Osteocyte (in vitro differentiated cells): ENCODE measurements around the gene SP7. TPM values are rescaled to one million over a fixed set of nuclear protein-coding genes. Genes with fewer than 3 reads are reported as not detected.
"Not testable (repeated sequence)": the region's sequence is repeated elsewhere in the genome, so short reads cannot be mapped to it uniquely, and the experiment has no call there.

Source experiments
- DNase-seq: peaks from one replicate; pipeline ENCODE4 v3.0.0; 2021; ENCODE audit warnings: mixed read lengths; ENCODE audit not compliant: unreplicated experiment; ENCODE audit errors: extremely low spot score
- H3K27ac Mint-ChIP-seq: one replicate; pipeline ENCODE4 v1.8.0; 2021; ENCODE audit warnings: mild to moderate bottlenecking, mixed read lengths; ENCODE audit not compliant: unreplicated experiment
- H3K27me3 Mint-ChIP-seq: one replicate; pipeline ENCODE4 v1.8.0; 2021; ENCODE audit warnings: mixed read lengths; ENCODE audit not compliant: unreplicated experiment
- H3K36me3 Mint-ChIP-seq: one replicate; pipeline ENCODE4 v1.8.0; 2021; ENCODE audit warnings: mixed read lengths; ENCODE audit not compliant: unreplicated experiment
- H3K4me1 Mint-ChIP-seq: one replicate; pipeline ENCODE4 v1.8.0; 2021; ENCODE audit warnings: mixed read lengths; ENCODE audit not compliant: unreplicated experiment
- H3K4me3 Mint-ChIP-seq: one replicate; pipeline ENCODE4 v1.8.0; 2021; ENCODE audit warnings: mild to moderate bottlenecking, moderate library complexity, mixed read lengths; ENCODE audit not compliant: unreplicated experiment
- H3K9me3 Mint-ChIP-seq: one replicate; pipeline ENCODE4 v1.8.0; 2021; ENCODE audit warnings: mixed read lengths; ENCODE audit not compliant: unreplicated experiment
- CTCF ChIP-seq: fragments of 200-600 bp; sonication (generic); IDR thresholded peaks from 2 replicates; pipeline ENCODE4 v1.5.0; 2021; ENCODE audit warnings: antibody characterized with exemption, mild to moderate bottlenecking, moderate library complexity
- total RNA-seq: library from RNA; stranded (reverse); gene quantifications from 2 replicates; pipeline ENCODE4 v1.2.1, GENCODE V29; 2021

SP7 gene
- total RNA-seq, 1 donor from 2014 or later: not detected

GRCh38 chr12:53380104-53380793, 44.1 kb upstream of the SP7 start, which contains the start of gene SP1:
SP1 (plus strand) TSS chr12:53380176; CDS start chr12:53380292, 116 bp downstream.
- TF ChIP-seq CTCF: no peak
- no peaks in the 10 kb centered on the region for H3K9me3 Mint-ChIP-seq
- H3K36me3 Mint-ChIP-seq: peaks cover 16% of the 10 kb centered on the region
- peak within 1 kb of the TSS; percentile 96 for H3K27ac Mint-ChIP-seq
- peak; percentile 97 for DNase-seq
- no peaks in the 10 kb centered on the region for H3K27me3 Mint-ChIP-seq
- H3K4me3 Mint-ChIP-seq: peak within 1 kb of the TSS; percentile 88
- H3K4me1 Mint-ChIP-seq: peaks cover 41% of the 10 kb centered on the region

GRCh38 chr12:53379389-53380103, 43.4 kb upstream of the SP7 start:
- no peaks in the 10 kb centered on the region for H3K9me3 Mint-ChIP-seq
- peaks cover 16% of the 10 kb centered on the region for H3K36me3 Mint-ChIP-seq
- H3K27ac Mint-ChIP-seq: no peak overlapping the region
- H3K4me3 Mint-ChIP-seq: no peak overlapping the region
- no peak for TF ChIP-seq CTCF
- peak; percentile 99 for DNase-seq
- H3K27me3 Mint-ChIP-seq: no peaks in the 10 kb centered on the region
- H3K4me1 Mint-ChIP-seq: peaks cover 36% of the 10 kb centered on the region

- Mint-ChIP-seq H3K36me3 (peaks cover 16% of the 10 kb centered on the region), H3K9me3 (no peaks in the 10 kb centered on the region), H3K27me3 (no peaks in the 10 kb centered on the region), H3K4me1 (peaks cover 30% of the 10 kb centered on the region), H3K27ac (no peak overlapping the region), H3K4me3 (no peak overlapping the region)
- no peak for TF ChIP-seq CTCF
- no peak for DNase-seq
Observed at GRCh38 chr12:53378724-53379388, 42.7 kb upstream of the SP7 start.

GRCh38 chr12:53378222-53378621, 42.1 kb upstream of the SP7 start:
- no peaks in the 10 kb centered on the region for H3K27me3 Mint-ChIP-seq
- TF ChIP-seq CTCF: no peak
- no peaks in the 10 kb centered on the region for H3K9me3 Mint-ChIP-seq
- no peak overlapping the region for H3K4me3 Mint-ChIP-seq
- H3K27ac Mint-ChIP-seq: no peak overlapping the region
- peaks cover 26% of the 10 kb centered on the region for H3K4me1 Mint-ChIP-seq
- DNase-seq: no peak
- H3K36me3 Mint-ChIP-seq: peaks cover 10% of the 10 kb centered on the region

- Mint-ChIP-seq H3K27ac (peak overlapping the region; percentile 1), H3K27me3 (no peaks in the 10 kb centered on the region), H3K4me1 (peaks cover 19% of the 10 kb centered on the region), H3K36me3 (no peaks in the 10 kb centered on the region), H3K9me3 (no peaks in the 10 kb centered on the region), H3K4me3 (no peak overlapping the region)
- no peak for TF ChIP-seq CTCF
- DNase-seq: no peak
Observed at GRCh38 chr12:53376747-53377146, 40.6 kb upstream of the SP7 start.

- not testable (repeated sequence) for H3K9me3 Mint-ChIP-seq, H3K27ac Mint-ChIP-seq, H3K4me3 Mint-ChIP-seq, DNase-seq, H3K27me3 Mint-ChIP-seq, H3K36me3 Mint-ChIP-seq
- H3K4me1 Mint-ChIP-seq: peaks cover 25% of the 10 kb centered on the region
Observed at GRCh38 chr12:53374277-53374676, 38.1 kb upstream of the SP7 start.

GRCh38 chr12:53373554-53374133, 37.5 kb upstream of the SP7 start:
- not testable (repeated sequence) for DNase-seq, H3K36me3 Mint-ChIP-seq, H3K9me3 Mint-ChIP-seq, H3K27me3 Mint-ChIP-seq, H3K4me3 Mint-ChIP-seq
- Mint-ChIP-seq H3K4me1 (peaks cover 25% of the 10 kb centered on the region), H3K27ac (peak overlapping the region; percentile 54)
